HUDEP-2 (cell line): ENCODE results near the gene LNX1.

ENCODE experiments used
- DNase-seq, 76 experiments: peaks; one replicate each; lab custom pipeline; 2025; ENCODE audit not compliant: unreplicated experiment in 76 of 76; lab: John Stamatoyannopoulos, UW

Gene LNX1

GRCh38 chr4:53541577-53542206 lies 49.6 kb downstream of the LNX1 start:
- no peak for DNase-seq

DNA sequence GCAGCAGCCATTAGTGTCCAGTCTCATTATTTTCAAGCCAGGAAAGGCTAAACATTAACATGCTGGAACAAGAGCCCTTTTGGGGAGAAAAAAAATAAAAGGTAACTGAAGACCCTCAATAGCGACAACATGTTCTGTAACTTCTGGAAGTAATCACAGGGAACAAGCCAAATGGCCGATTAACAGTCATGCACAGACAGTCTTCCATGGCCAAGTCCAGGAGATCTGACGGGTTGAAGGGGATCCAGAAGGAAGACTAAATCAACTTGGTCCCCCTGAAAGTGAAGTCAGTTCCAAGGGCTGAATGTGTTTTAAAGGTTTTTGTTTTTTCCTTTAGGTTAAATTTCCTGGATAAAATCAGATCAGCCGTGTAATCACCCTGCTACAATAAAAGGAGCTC lies 52.5 kb downstream of the LNX1 start:
- no peak for DNase-seq

- no peak for DNase-seq
Measured at GRCh38 chr4:53537606-53538005, 53.7 kb downstream of the LNX1 start.

GRCh38 chr4:53536328-53536727 lies 55.0 kb downstream of the LNX1 start:
- no peak for DNase-seq

DNA sequence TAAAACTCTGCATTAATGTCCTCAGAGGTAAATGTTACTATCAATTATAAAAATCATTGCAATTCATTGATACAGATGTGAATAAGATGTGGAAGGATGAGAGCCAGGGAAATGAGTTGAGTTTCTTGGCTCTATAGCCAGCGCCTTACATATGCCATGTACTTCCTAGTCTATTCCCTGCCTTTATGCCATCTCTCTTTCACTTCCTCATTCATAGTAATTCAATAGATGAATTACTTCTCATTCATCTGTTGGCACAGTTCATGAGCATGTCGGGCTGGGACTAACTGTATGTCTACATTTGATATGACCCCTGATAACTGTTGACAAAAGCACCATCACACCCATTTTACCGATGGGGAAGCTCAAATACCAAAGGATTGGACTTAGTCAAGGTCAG lies 55.7 kb downstream of the LNX1 start:
- no peak for DNase-seq

- no peak for DNase-seq
Measured at GRCh38 chr4:53534684-53535083, 56.6 kb downstream of the LNX1 start.

- DNase-seq, result no peak
Measured at GRCh38 chr4:53532521-53532920, 58.8 kb downstream of the LNX1 start.

DNA sequence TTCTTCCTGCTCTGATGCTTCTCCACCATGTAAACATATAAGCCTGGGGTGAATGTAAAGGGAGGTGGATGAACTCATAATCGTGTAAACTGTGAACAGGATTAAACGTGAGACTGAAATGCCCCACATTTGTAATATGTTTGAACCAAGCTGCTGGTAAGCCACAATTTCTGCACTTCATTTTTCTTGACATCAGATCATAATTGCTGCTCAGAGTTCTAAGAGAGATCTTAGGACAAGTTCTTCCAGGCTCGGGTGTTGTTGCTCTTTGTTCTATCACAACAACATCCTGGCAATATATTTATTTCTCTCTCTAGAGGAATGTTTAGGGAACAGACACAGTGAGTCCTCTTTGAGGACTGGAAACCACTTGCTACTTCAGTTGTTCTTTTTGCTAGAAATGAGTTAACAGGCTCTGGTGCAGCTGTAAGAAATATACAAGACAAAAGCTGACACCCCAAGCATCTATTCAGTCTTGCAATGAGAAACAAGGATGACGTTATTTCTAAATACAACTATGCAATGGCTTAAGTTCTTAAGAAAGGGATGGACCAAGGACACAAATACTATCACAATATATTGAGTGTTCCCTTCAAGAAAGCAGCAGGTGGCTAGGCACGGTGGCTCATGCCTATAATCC lies 59.6 kb downstream of the LNX1 start:
- no peak for DNase-seq

DNA sequence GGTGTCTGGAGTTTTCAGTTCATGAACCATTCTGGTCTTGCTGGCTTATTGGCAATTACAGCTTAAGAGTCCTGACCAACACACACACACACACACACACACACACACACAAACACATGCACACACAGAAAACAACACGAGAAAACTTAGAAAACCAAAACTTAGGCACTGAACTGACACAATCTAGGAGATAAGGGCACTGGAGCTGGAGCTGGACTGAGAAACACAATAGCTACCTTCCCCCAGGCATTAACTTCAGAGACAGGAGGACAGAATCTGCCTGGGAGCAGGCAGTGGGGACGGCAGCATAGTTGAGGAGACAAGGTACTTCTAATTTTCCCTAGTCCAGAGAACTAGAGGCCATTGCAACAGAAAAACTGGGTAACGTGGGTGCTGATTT lies 62.3 kb downstream of the LNX1 start:
- no peak for DNase-seq

DNA sequence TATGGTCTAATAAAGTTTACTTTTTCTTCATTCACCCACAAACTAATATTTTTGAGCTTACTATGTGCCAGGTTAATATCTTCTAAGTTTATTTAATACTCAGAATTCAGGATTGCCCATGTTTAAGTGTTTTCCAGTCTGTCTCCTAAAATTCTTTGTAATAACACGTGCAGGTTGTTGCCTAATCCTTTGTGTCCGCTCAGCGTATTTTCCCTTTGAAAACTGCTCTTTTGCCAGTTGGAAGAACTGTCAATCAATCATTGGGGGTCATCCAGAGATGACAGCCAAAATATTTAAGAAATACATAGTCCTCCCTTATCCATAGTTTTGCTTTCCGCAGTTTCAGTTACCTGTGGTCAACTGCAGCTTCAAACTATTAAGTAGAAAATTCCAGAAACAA lies 63.4 kb downstream of the LNX1 start:
- DNase-seq, result no peak

DNA sequence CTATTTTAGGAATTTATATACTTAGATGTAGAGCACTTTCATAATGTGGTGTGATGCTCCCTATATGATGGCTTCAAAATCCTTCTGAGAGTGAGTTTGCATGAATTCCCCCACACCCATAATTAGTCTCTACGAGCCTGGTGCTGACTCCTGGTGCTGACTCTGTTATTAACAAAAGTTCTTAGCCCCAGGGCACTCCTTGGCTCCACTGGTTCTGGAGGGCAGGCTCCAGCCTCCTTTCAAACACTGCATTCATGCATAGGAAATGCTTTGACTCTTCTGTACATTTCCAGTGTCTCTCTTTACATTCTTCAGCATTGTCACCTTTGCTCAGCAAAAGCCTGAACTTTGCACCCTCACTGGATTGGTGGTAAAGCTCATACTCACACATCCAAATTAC lies 64.0 kb downstream of the LNX1 start:
- DNase-seq, result no peak

DNA sequence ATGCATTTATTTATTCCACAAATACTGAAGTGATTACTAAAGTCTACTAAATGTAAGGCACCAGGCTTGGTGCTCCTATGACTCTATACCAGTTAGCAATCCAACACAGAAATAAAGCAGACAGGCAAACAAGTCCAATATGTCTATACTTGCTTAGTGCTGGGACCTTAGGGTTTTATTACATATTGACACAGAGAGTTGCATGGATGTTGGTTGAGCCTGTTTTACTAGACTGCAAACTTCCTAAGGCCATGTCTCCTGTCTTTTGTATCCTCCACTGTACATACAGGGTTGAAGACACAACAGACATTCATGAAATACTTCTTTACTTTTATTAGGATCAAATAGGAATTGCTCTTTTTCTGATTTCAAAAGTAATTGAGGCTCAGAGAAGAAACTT lies 69.0 kb downstream of the LNX1 start:
- DNase-seq, result no peak

DNA sequence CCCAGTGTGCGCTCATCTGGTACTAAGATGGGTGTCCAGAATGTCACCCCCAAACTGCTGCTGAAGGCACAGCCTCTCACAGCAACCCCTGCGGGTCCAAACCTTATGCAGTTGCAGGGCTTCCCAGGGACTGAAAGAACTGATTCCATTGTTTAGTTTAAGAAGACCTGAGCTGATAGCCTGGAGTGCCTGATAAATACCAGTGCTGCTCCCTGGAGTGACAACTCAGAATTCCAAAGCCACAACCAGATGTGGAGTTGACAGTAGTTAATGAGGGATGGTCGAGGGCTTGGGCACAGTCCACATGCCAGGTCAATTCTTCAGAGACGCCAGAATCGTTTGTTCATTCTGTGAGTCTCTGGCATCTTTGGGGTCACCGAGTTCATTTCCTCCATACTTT lies 71.2 kb downstream of the LNX1 start:
- DNase-seq, result no peak

- no peak for DNase-seq
Measured at GRCh38 chr4:53518807-53519206, 72.5 kb downstream of the LNX1 start.

- DNase-seq, result no peak
Measured at GRCh38 chr4:53515076-53515475, 76.2 kb downstream of the LNX1 start.

DNA sequence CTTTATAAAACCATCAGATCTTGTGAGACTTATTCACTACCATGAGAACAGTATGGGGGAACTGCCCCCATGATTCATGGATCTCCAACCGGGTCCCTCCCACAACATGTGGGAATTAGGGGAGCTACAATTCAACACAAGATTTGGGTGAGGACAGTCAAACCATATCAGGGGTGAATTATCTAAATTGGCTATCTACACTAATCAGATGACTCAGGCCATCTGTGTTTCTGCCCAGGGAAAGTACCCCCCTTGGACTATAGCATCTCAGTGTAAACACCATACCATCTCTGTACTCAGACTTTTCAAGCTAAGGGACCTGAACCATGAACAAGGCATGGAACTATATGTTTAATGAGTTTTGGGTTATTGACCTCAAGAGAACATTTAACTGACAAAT lies 76.8 kb downstream of the LNX1 start:
- DNase-seq, result no peak

DNA sequence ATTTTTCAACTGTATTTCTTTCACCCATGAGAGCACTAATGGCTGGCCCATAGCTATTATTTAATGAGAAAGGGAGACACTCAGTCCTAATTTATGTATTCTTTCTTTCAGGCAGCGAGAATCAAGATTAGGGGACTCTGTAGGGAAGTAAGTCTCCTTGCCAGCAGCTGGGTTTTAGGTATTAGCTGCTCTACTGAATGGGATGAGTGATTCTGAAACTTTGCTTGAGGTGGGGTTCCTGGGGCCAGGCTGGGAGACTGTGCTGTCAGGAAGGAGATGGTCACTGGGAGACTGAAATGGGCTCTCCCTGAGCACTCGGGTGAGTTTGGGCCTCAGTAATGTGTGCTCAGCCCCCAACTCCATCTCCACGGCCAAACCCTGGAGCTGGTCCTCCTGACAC lies 78.7 kb downstream of the LNX1 start:
- no peak for DNase-seq

GRCh38 chr4:53511014-53511413 lies 80.3 kb downstream of the LNX1 start:
- no peak for DNase-seq

- no peak for DNase-seq
Measured at GRCh38 chr4:53510321-53510720, 81.0 kb downstream of the LNX1 start.

DNA sequence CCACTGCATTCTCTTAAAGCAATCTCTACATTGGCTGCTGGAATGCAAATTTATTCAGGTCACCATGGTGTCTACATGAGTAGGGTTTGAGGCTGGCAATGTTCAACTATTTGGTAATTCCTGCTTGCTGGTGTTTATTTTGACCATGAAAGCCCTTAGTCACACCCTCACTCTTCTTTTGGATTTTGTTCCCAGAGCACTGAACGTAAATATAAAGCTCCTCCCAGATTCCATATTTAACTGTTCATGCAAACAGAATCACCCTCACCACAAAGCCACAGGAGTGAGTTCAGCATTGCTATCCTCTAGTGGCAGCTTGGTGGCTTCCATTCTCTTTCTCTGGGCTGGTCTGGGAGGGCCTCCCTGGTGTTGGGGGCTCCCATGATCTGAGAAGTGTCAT lies 82.8 kb downstream of the LNX1 start:
- DNase-seq, result no peak

DNA sequence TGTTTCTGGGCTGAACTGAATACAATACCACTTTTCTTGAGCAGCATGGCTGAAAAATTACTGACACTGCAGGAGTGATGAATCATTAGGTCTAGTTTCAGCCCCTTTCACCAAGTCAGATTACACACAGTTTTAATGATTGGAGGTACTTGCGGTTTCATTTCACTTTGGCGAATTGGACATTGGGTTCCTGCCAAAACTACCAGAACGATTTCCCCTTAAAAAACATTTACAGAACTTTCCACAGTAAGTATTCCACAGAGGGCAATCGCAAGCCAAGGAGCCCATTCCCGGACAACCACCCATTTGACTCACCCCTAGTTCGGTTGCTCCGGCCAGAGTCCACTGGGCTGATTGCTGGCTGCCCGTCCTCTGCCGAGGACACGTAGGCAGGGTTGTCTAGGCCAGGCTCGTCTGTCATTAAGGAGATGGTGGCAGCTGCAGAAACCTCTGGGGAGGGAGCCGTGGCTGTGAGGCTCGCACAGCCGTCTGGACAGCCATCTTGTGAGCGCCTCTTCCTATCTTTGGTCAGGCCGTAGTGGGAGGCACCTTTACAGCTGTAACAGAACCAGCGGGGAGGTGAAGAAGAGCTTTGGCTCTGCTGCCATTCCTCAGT lies 83.5 kb downstream of the LNX1 start:
- no peak for DNase-seq

GRCh38 chr4:53507058-53507457 lies 84.2 kb downstream of the LNX1 start:
- no peak for DNase-seq
